WTC11 (cell line): ENCODE measurements around the gene EGFR.

Experiments used
- CBFB ChIP-seq: sonication (generic); formaldehyde crosslinking; IDR thresholded peaks from 2 replicates; pipeline ENCODE4 v1.8.1; 2022; ENCODE audit warnings: mild to moderate bottlenecking, low read depth, missing genetic modification reagents
- GABPB1 ChIP-seq: sonication (generic); formaldehyde crosslinking; IDR thresholded peaks from 2 replicates; pipeline ENCODE4 v1.8.1; 2023; ENCODE audit warnings: mild to moderate bottlenecking, missing genetic modification reagents
- JUN ChIP-seq: sonication (generic); formaldehyde crosslinking; IDR thresholded peaks from 2 replicates; pipeline ENCODE4 v1.8.0; 2023; ENCODE audit warnings: mild to moderate bottlenecking, missing genetic modification reagents
- NFYB ChIP-seq: sonication (generic); formaldehyde crosslinking; conservative IDR thresholded peaks from 2 replicates; pipeline ENCODE4 v1.8.0; 2022; ENCODE audit warnings: low read depth, missing genetic modification reagents
- SP1 ChIP-seq: sonication (generic); formaldehyde crosslinking; conservative IDR thresholded peaks from 2 replicates; pipeline ENCODE4 v1.8.1; 2022; ENCODE audit warnings: missing genetic modification reagents
- ZNF138 ChIP-seq: sonication (generic); formaldehyde crosslinking; conservative IDR thresholded peaks from 2 replicates; pipeline ENCODE4 v1.8.1; 2022; ENCODE audit warnings: mild to moderate bottlenecking, moderate library complexity, missing genetic modification reagents
- ZNF416 ChIP-seq: fragments of 250-450 bp; sonication (Bioruptor Pico); IDR thresholded peaks from 2 replicates; pipeline ENCODE4 v1.9.0; 2021; ENCODE audit warnings: mild to moderate bottlenecking, inconsistent platforms
- TF ChIP-seq, protein P1 (sequence below): fragments of 250-450 bp; sonication (Bioruptor Pico); IDR thresholded peaks from 2 replicates; pipeline ENCODE4 v1.9.0; 2021; ENCODE audit warnings: mild to moderate bottlenecking, borderline replicate concordance
- TF ChIP-seq, protein P2 (sequence below): fragments of 200-600 bp; IDR thresholded peaks from 2 replicates; pipeline ENCODE4 v1.8.0; 2022; ENCODE audit warnings: antibody characterized with exemption
- TF ChIP-seq, protein P3 (sequence below): sonication (generic); formaldehyde crosslinking; IDR thresholded peaks from 2 replicates; pipeline ENCODE4 v1.8.0; 2022; ENCODE audit warnings: missing genetic modification reagents
- TF ChIP-seq, protein P4 (sequence below): sonication (generic); formaldehyde crosslinking; IDR thresholded peaks from 2 replicates; pipeline ENCODE4 v1.8.1; 2023; ENCODE audit warnings: mild to moderate bottlenecking, missing genetic modification reagents

GRCh38 chr7:55060636-55061022, 41.8 kb downstream of the EGFR start:
- TF ChIP-seq ZNF416 (CRISPR knock-in tag), result no peak
- TF ChIP-seq SP1 (CRISPR knock-in tag), result no peak
- TF ChIP-seq, protein P1, sequence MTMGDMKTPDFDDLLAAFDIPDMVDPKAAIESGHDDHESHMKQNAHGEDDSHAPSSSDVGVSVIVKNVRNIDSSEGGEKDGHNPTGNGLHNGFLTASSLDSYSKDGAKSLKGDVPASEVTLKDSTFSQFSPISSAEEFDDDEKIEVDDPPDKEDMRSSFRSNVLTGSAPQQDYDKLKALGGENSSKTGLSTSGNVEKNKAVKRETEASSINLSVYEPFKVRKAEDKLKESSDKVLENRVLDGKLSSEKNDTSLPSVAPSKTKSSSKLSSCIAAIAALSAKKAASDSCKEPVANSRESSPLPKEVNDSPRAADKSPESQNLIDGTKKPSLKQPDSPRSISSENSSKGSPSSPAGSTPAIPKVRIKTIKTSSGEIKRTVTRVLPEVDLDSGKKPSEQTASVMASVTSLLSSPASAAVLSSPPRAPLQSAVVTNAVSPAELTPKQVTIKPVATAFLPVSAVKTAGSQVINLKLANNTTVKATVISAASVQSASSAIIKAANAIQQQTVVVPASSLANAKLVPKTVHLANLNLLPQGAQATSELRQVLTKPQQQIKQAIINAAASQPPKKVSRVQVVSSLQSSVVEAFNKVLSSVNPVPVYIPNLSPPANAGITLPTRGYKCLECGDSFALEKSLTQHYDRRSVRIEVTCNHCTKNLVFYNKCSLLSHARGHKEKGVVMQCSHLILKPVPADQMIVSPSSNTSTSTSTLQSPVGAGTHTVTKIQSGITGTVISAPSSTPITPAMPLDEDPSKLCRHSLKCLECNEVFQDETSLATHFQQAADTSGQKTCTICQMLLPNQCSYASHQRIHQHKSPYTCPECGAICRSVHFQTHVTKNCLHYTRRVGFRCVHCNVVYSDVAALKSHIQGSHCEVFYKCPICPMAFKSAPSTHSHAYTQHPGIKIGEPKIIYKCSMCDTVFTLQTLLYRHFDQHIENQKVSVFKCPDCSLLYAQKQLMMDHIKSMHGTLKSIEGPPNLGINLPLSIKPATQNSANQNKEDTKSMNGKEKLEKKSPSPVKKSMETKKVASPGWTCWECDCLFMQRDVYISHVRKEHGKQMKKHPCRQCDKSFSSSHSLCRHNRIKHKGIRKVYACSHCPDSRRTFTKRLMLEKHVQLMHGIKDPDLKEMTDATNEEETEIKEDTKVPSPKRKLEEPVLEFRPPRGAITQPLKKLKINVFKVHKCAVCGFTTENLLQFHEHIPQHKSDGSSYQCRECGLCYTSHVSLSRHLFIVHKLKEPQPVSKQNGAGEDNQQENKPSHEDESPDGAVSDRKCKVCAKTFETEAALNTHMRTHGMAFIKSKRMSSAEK, result no peak
- TF ChIP-seq CBFB (CRISPR knock-in tag), result no peak
- TF ChIP-seq, protein P2, sequence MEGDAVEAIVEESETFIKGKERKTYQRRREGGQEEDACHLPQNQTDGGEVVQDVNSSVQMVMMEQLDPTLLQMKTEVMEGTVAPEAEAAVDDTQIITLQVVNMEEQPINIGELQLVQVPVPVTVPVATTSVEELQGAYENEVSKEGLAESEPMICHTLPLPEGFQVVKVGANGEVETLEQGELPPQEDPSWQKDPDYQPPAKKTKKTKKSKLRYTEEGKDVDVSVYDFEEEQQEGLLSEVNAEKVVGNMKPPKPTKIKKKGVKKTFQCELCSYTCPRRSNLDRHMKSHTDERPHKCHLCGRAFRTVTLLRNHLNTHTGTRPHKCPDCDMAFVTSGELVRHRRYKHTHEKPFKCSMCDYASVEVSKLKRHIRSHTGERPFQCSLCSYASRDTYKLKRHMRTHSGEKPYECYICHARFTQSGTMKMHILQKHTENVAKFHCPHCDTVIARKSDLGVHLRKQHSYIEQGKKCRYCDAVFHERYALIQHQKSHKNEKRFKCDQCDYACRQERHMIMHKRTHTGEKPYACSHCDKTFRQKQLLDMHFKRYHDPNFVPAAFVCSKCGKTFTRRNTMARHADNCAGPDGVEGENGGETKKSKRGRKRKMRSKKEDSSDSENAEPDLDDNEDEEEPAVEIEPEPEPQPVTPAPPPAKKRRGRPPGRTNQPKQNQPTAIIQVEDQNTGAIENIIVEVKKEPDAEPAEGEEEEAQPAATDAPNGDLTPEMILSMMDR, result no peak
- no peak for TF ChIP-seq JUN (CRISPR knock-in tag)
- TF ChIP-seq, protein P3, sequence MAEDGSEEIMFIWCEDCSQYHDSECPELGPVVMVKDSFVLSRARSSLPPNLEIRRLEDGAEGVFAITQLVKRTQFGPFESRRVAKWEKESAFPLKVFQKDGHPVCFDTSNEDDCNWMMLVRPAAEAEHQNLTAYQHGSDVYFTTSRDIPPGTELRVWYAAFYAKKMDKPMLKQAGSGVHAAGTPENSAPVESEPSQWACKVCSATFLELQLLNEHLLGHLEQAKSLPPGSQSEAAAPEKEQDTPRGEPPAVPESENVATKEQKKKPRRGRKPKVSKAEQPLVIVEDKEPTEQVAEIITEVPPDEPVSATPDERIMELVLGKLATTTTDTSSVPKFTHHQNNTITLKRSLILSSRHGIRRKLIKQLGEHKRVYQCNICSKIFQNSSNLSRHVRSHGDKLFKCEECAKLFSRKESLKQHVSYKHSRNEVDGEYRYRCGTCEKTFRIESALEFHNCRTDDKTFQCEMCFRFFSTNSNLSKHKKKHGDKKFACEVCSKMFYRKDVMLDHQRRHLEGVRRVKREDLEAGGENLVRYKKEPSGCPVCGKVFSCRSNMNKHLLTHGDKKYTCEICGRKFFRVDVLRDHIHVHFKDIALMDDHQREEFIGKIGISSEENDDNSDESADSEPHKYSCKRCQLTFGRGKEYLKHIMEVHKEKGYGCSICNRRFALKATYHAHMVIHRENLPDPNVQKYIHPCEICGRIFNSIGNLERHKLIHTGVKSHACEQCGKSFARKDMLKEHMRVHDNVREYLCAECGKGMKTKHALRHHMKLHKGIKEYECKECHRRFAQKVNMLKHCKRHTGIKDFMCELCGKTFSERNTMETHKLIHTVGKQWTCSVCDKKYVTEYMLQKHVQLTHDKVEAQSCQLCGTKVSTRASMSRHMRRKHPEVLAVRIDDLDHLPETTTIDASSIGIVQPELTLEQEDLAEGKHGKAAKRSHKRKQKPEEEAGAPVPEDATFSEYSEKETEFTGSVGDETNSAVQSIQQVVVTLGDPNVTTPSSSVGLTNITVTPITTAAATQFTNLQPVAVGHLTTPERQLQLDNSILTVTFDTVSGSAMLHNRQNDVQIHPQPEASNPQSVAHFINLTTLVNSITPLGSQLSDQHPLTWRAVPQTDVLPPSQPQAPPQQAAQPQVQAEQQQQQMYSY (CRISPR knock-in tag), result no peak
- TF ChIP-seq, protein P4, sequence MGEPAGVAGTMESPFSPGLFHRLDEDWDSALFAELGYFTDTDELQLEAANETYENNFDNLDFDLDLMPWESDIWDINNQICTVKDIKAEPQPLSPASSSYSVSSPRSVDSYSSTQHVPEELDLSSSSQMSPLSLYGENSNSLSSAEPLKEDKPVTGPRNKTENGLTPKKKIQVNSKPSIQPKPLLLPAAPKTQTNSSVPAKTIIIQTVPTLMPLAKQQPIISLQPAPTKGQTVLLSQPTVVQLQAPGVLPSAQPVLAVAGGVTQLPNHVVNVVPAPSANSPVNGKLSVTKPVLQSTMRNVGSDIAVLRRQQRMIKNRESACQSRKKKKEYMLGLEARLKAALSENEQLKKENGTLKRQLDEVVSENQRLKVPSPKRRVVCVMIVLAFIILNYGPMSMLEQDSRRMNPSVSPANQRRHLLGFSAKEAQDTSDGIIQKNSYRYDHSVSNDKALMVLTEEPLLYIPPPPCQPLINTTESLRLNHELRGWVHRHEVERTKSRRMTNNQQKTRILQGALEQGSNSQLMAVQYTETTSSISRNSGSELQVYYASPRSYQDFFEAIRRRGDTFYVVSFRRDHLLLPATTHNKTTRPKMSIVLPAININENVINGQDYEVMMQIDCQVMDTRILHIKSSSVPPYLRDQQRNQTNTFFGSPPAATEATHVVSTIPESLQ (CRISPR knock-in tag), result no peak
- no peak for TF ChIP-seq GABPB1
- TF ChIP-seq ZNF138 (CRISPR knock-in tag), result no peak
- no peak for TF ChIP-seq NFYB
